Ascending aorta (tissue), 2 donors: Measurements from ENCODE around the gene OTOL1. TPM values are rescaled to one million over a fixed set of nuclear protein-coding genes. Genes with fewer than 3 reads are reported as not detected.

Experiments
- DNase-seq, 2 donors: peaks; one replicate each; pipeline ENCODE4 v3.0.0-alpha.2; 2019; ENCODE audit warnings: low spot score in 2 of 2
- H3K27ac ChIP-seq, 2 donors: fragments of 200-600 bp; sonication (generic); one replicate each; pipeline ENCODE4 v1.5.1; 2016 to 2017; ENCODE audit warnings: mild to moderate bottlenecking in 1 of 2
- H3K27me3 ChIP-seq: fragments of 200-600 bp; sonication (generic); one replicate; pipeline ENCODE4 v1.5.1; 2017
- H3K36me3 ChIP-seq, 2 donors: fragments of 200-600 bp; sonication (generic); one replicate each; pipeline ENCODE4 v1.5.1; 2016
- H3K4me1 ChIP-seq, 2 donors: fragments of 200-600 bp; sonication (generic); one replicate each; pipeline ENCODE4 v1.5.1; 2016 to 2017; ENCODE audit warnings: mild to moderate bottlenecking in 1 of 2
- H3K4me3 ChIP-seq, 2 donors: fragments of 200-600 bp; sonication (generic); one replicate each; pipeline ENCODE4 v1.5.1; 2016 to 2017; ENCODE audit warnings: mild to moderate bottlenecking in 1 of 2
- H3K9me3 ChIP-seq, 2 donors: fragments of 200-600 bp; sonication (generic); one replicate each; pipeline ENCODE4 v1.5.1; 2016
- intact Hi-C: fragments of 100-400 bp; cut with DNase I; formaldehyde crosslinking; loops from one replicate; pipeline ENCODE4 v1.15.1; 2023
- total RNA-seq: library from RNA; depleted of rRNA; stranded (reverse); fragments of >200 nt; gene quantifications from one replicate; pipeline ENCODE4 v1.1.0, GENCODE V29; 2016
- TF ChIP-seq, protein P1 (sequence below), 3 experiments: fragments of 200-600 bp in 2 of 3; fragments of 450-650 bp in 1 of 3; sonication (generic) in 2 of 3; IDR thresholded peaks; one replicate each; pipeline ENCODE4 v1.5.1; 2016 to 2019; ENCODE audit warnings: antibody characterized with exemption in 3 of 3, mild to moderate bottlenecking in 1 of 3, moderate library complexity in 1 of 3

The OTOL1 gene
- total RNA-seq, 1 donor from 2014 or later: not detected

DNA sequence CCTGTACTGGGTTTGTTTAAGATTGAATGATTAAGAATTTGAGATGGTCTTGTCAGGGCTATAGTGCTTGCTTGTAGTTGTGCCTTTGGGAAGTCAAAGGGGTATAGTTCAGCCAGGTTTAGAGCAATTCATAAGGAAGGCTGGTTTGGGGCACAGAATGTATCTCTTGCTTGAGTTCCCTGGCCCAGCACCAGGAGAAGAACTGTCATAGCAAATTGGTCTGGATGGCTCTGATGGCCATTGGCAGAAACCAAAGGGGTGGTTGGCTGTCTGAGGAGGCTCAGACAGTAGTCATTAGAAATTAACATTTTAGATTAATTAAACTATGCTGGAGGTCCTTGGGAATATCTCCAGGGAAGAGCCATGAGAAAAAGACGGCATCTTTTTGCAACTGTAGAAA is 25.4 kb upstream of the OTOL1 start:
- intact Hi-C loops: no loop called here
- TF ChIP-seq, protein P1, sequence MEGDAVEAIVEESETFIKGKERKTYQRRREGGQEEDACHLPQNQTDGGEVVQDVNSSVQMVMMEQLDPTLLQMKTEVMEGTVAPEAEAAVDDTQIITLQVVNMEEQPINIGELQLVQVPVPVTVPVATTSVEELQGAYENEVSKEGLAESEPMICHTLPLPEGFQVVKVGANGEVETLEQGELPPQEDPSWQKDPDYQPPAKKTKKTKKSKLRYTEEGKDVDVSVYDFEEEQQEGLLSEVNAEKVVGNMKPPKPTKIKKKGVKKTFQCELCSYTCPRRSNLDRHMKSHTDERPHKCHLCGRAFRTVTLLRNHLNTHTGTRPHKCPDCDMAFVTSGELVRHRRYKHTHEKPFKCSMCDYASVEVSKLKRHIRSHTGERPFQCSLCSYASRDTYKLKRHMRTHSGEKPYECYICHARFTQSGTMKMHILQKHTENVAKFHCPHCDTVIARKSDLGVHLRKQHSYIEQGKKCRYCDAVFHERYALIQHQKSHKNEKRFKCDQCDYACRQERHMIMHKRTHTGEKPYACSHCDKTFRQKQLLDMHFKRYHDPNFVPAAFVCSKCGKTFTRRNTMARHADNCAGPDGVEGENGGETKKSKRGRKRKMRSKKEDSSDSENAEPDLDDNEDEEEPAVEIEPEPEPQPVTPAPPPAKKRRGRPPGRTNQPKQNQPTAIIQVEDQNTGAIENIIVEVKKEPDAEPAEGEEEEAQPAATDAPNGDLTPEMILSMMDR (IDR thresholded peaks at IDR 0.05): no peak
- H3K9me3 ChIP-seq: no peaks in the 10 kb centered on the region
- no peaks in the 10 kb centered on the region for H3K27me3 ChIP-seq
- DNase-seq: no peak
- no peak overlapping the region for H3K4me3 ChIP-seq
- H3K36me3 ChIP-seq: no peaks in the 10 kb centered on the region
- no peak overlapping the region for H3K27ac ChIP-seq
- H3K4me1 ChIP-seq: no peaks in the 10 kb centered on the region

DNA sequence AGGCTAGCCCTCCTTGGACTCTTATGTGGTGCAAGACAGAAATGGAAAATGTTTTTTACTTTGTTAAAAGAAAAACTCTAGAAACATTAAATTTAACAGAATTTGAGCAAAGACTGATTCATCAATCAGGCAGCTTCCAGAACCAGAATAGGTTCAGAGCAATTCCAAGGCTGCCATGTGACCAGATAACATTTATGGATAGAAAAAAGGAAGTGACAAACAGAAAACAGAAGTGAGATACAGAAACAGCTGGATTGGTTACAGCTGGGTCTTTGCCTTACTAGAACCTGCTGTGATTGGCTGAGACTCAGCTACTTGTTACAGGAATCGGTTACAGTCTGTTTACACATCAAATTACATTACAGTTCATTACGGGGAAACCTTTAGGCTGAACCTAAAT is 22.5 kb upstream of the OTOL1 start:
- Histone ChIP-seq H3K4me1 (no peaks in the 10 kb centered on the region), H3K27me3 (no peaks in the 10 kb centered on the region), H3K9me3 (no peaks in the 10 kb centered on the region), H3K36me3 (no peaks in the 10 kb centered on the region), H3K27ac (no peak overlapping the region), H3K4me3 (no peak overlapping the region)
- intact Hi-C loops: no loop called here
- no peak for DNase-seq
- TF ChIP-seq, protein P1 (IDR thresholded peaks at IDR 0.05): no peak

- no peaks in the 10 kb centered on the region for H3K4me1 ChIP-seq
- no peaks in the 10 kb centered on the region for H3K36me3 ChIP-seq
- intact Hi-C loops: no loop called here
- no peaks in the 10 kb centered on the region for H3K9me3 ChIP-seq
- TF ChIP-seq, protein P1 (IDR thresholded peaks at IDR 0.05): no peak
- no peak overlapping the region for H3K4me3 ChIP-seq
- no peak overlapping the region for H3K27ac ChIP-seq
- H3K27me3 ChIP-seq: no peaks in the 10 kb centered on the region
- no peak for DNase-seq
Observed at GRCh38 chr3:161474741-161475140, 21.9 kb upstream of the OTOL1 start.

- Histone ChIP-seq H3K27ac (no peak overlapping the region), H3K4me1 (no peaks in the 10 kb centered on the region), H3K9me3 (no peaks in the 10 kb centered on the region), H3K36me3 (no peaks in the 10 kb centered on the region), H3K27me3 (no peaks in the 10 kb centered on the region), H3K4me3 (no peak overlapping the region)
- intact Hi-C loops: no loop called here
- TF ChIP-seq, protein P1 (IDR thresholded peaks at IDR 0.05): no peak
- no peak for DNase-seq
Observed at GRCh38 chr3:161475206-161475605, 21.4 kb upstream of the OTOL1 start.

GRCh38 chr3:161475905-161476304 is 20.7 kb upstream of the OTOL1 start:
- intact Hi-C loops: no loop called here
- H3K9me3 ChIP-seq: no peaks in the 10 kb centered on the region

More at GRCh38 chr3:161475905-161476304, 20.7 kb upstream of the OTOL1 start:
- Histone ChIP-seq H3K4me1 (no peaks in the 10 kb centered on the region), H3K36me3 (no peaks in the 10 kb centered on the region), H3K27me3 (no peaks in the 10 kb centered on the region), H3K27ac (no peak overlapping the region), H3K4me3 (no peak overlapping the region)
- TF ChIP-seq, protein P1 (IDR thresholded peaks at IDR 0.05): no peak
- no peak for DNase-seq
